H1 (cell line): ENCODE results near the gene PPP1R7. TPM values are rescaled to one million over a fixed set of nuclear protein-coding genes. Genes with fewer than 3 reads are reported as not detected.

Experiments used
- CTCF ChIA-PET: fragments of 300-600 bp; sonication (Branson Sonifier 250); formaldehyde crosslinking; loops from one replicate; lab custom pipeline; 2021; ENCODE audit not compliant: partially characterized antibody; lab: Charles Lee
- POLR2A ChIA-PET: fragments of 300-600 bp; sonication (Branson Sonifier 250); formaldehyde crosslinking; loops from one replicate; lab custom pipeline; 2021; ENCODE audit warnings: inconsistent platforms; ENCODE audit not compliant: partially characterized antibody; lab: Charles Lee
- DNase-seq, 2 experiments: peaks; one replicate each; pipeline versions ENCODE4 v3.0.0 to v3.0.0-alpha.2; 2010 to 2022; ENCODE audit warnings: low spot score in 2 of 2, low read depth in 1 of 2, mixed read lengths in 1 of 2
- FAIRE-seq: peaks from 2 replicates; lab custom pipeline; 2011; peaks lifted over from hg19 to GRCh38; lab: Jason Lieb, UNC
- H2AFZ ChIP-seq: 2 replicates; pipeline ENCODE4 v1.8.1; 2012; ENCODE audit warnings: low read length, inconsistent platforms
- H2AK5ac ChIP-seq: 2 replicates; pipeline ENCODE4 v1.6.1; 2013; ENCODE audit warnings: low read depth, low read length
- H2BK120ac ChIP-seq: replicated peaks from 2 replicates; pipeline ENCODE3; 2013; ENCODE audit warnings: low read depth, low read length, inconsistent platforms
- H2BK12ac ChIP-seq: 2 replicates; pipeline ENCODE4 v1.6.1; 2013; ENCODE audit warnings: low read depth, low read length
- H2BK15ac ChIP-seq: 2 replicates; pipeline ENCODE4 v1.6.1; 2013; ENCODE audit warnings: low read length
- H2BK20ac ChIP-seq: 2 replicates; pipeline ENCODE4 v1.6.1; 2013; ENCODE audit warnings: low read length
- H2BK5ac ChIP-seq: 2 replicates; pipeline ENCODE4 v1.6.1; 2013; ENCODE audit warnings: low read depth, low read length
- H3K14ac ChIP-seq: 2 replicates; pipeline ENCODE4 v1.6.1; 2013; ENCODE audit warnings: inconsistent platforms; ENCODE audit not compliant: insufficient read length
- H3K18ac ChIP-seq: 2 replicates; pipeline ENCODE4 v1.6.1; 2013; ENCODE audit warnings: low read length; ENCODE audit errors: extremely low read depth
- H3K23ac ChIP-seq: 2 replicates; pipeline ENCODE4 v1.6.1; 2013; ENCODE audit warnings: inconsistent platforms; ENCODE audit not compliant: insufficient read length
- H3K23me2 ChIP-seq: 2 replicates; pipeline ENCODE4 v1.6.1; 2013; ENCODE audit warnings: low read depth, low read length
- H3K27ac ChIP-seq: 2 replicates; pipeline ENCODE4 v1.6.1; 2011; ENCODE audit warnings: low read depth, low read length, inconsistent platforms
- H3K27me3 ChIP-seq, 4 experiments: replicated peaks in 1 of 4; 1 replicate in 1 of 4; 2 replicates in 3 of 4; pipeline versions ENCODE4 v1.6.1 to v1.8.1; 2011 to 2013; ENCODE audit warnings: low read length in 3 of 4, mild to moderate bottlenecking in 3 of 4, inconsistent platforms in 2 of 4, mixed read lengths in 2 of 4, moderate library complexity in 1 of 4; ENCODE audit not compliant: control insufficient read depth in 3 of 4, insufficient read depth in 3 of 4; ENCODE audit errors: extremely low read depth in 1 of 4
- H3K36me3 ChIP-seq, 4 experiments: 2 replicates each; pipeline versions ENCODE4 v1.6.1 to v1.8.1; 2011 to 2013; ENCODE audit warnings: mild to moderate bottlenecking in 4 of 4, low read length in 3 of 4, moderate library complexity in 2 of 4, control low read depth in 1 of 4, inconsistent platforms in 1 of 4; ENCODE audit not compliant: insufficient read depth in 4 of 4, control insufficient read depth in 2 of 4
- H3K4ac ChIP-seq: replicated peaks from 2 replicates; pipeline ENCODE3; 2013; ENCODE audit warnings: low read length, low read depth, mixed read lengths, inconsistent platforms; ENCODE audit not compliant: insufficient read length
- H3K4me1 ChIP-seq, 4 experiments: replicated peaks in 1 of 4; 1 replicate in 1 of 4; 2 replicates in 3 of 4; pipeline versions ENCODE4 v1.6.1 to v1.8.1; 2011 to 2013; ENCODE audit warnings: low read length in 3 of 4, inconsistent platforms in 2 of 4, mixed read lengths in 1 of 4; ENCODE audit not compliant: insufficient read depth in 4 of 4, control insufficient read depth in 3 of 4
- H3K4me2 ChIP-seq, 2 experiments: 2 replicates each; pipeline versions ENCODE4 v1.6.1 to v1.8.1; 2011 to 2013; ENCODE audit warnings: low read depth in 2 of 2, low read length in 2 of 2, control low read depth in 1 of 2, inconsistent platforms in 1 of 2, mild to moderate bottlenecking in 1 of 2; ENCODE audit not compliant: insufficient read depth in 1 of 2
- H3K4me3 ChIP-seq, 4 experiments: fragments of 200-600, 300-600 bp in 1 of 4; sonication (generic), shearing (Covaris generic), sonication (Bioruptor Twin) in 1 of 4; 2 replicates each; pipeline versions ENCODE4 v1.5.1 to v1.8.1; 2011 to 2016; ENCODE audit warnings: low read length in 4 of 4, low read depth in 3 of 4, control low read depth in 2 of 4, inconsistent platforms in 2 of 4, mild to moderate bottlenecking in 2 of 4, mixed read lengths in 1 of 4, moderate library complexity in 1 of 4; ENCODE audit not compliant: insufficient read depth in 2 of 4; ENCODE audit errors: extremely low read depth in 1 of 4
- H3K56ac ChIP-seq: replicated peaks from 2 replicates; pipeline ENCODE3; 2013; ENCODE audit warnings: low read depth, mild to moderate bottlenecking, mixed read lengths, low read length, inconsistent platforms; ENCODE audit not compliant: insufficient read length
- H3K79me1 ChIP-seq: 2 replicates; pipeline ENCODE4 v1.6.1; 2013; ENCODE audit warnings: low read depth, low read length, control low read depth
- H3K79me2 ChIP-seq, 2 experiments: 2 replicates each; pipeline versions ENCODE4 v1.6.1 to v1.8.1; 2012 to 2013; ENCODE audit warnings: low read length in 2 of 2, mild to moderate bottlenecking in 2 of 2, inconsistent platforms in 1 of 2; ENCODE audit not compliant: insufficient read depth in 2 of 2, control insufficient read depth in 1 of 2
- H3K9ac ChIP-seq, 4 experiments: replicated peaks in 1 of 4; 1 replicate in 1 of 4; 2 replicates in 3 of 4; pipeline versions ENCODE4 v1.6.1 to v1.8.1; 2011 to 2013; ENCODE audit warnings: low read depth in 3 of 4, low read length in 3 of 4, control low read depth in 2 of 4, mild to moderate bottlenecking in 2 of 4, moderate library complexity in 2 of 4, inconsistent platforms in 1 of 4; ENCODE audit errors: extremely low read depth in 1 of 4
- H3K9me3 ChIP-seq, 2 experiments: 2 replicates each; pipeline versions ENCODE4 v1.6.1 to v1.8.1; 2012 to 2013; ENCODE audit warnings: mild to moderate bottlenecking in 2 of 2, moderate library complexity in 2 of 2, control low read depth in 1 of 2, inconsistent platforms in 1 of 2, low read depth in 1 of 2, low read length in 1 of 2, mixed read lengths in 1 of 2; ENCODE audit not compliant: insufficient read depth in 2 of 2
- H4K20me1 ChIP-seq, 2 experiments: replicated peaks in 1 of 2; 2 replicates each; pipeline versions ENCODE3 to v1.8.1; 2011 to 2013; ENCODE audit warnings: inconsistent platforms in 2 of 2, low read length in 2 of 2, mild to moderate bottlenecking in 1 of 2; ENCODE audit not compliant: insufficient read depth in 2 of 2, control insufficient read depth in 1 of 2
- H4K5ac ChIP-seq: 2 replicates; pipeline ENCODE4 v1.6.1; 2013; ENCODE audit warnings: low read length, low read depth, mixed read lengths, inconsistent platforms; ENCODE audit not compliant: insufficient read length
- H4K8ac ChIP-seq: 2 replicates; pipeline ENCODE4 v1.8.0; 2013; ENCODE audit warnings: mild to moderate bottlenecking, moderate library complexity, low read length, inconsistent platforms; ENCODE audit not compliant: insufficient read depth; ENCODE audit errors: extremely low read depth
- H4K91ac ChIP-seq: replicated peaks from 2 replicates; pipeline ENCODE3; 2013; ENCODE audit warnings: low read length, mixed read lengths, inconsistent platforms; ENCODE audit not compliant: insufficient read length
- ATF3 ChIP-seq: IDR thresholded peaks from 2 replicates; pipeline ENCODE4 v1.6.1; 2011; ENCODE audit warnings: low read depth, mild to moderate bottlenecking, low read length; ENCODE audit not compliant: insufficient read depth
- CHD1 ChIP-seq: IDR thresholded peaks from 2 replicates; pipeline ENCODE4 v1.6.1; 2012; ENCODE audit warnings: low read depth, low read length, improper control_type of control experiment
- CREB1 ChIP-seq: IDR thresholded peaks from 2 replicates; pipeline ENCODE4 v1.6.1; 2012; ENCODE audit warnings: inconsistent platforms
- E2F6 ChIP-seq: IDR thresholded peaks from 2 replicates; pipeline ENCODE4 v1.6.1; 2012; ENCODE audit warnings: inconsistent platforms
- EGR1 ChIP-seq: IDR thresholded peaks from 2 replicates; pipeline ENCODE4 v1.6.1; 2011; ENCODE audit warnings: low read depth, low read length, borderline replicate concordance
- RXRA ChIP-seq: IDR thresholded peaks from 2 replicates; pipeline ENCODE4 v1.6.1; 2011; ENCODE audit warnings: low read depth, mild to moderate bottlenecking, low read length, moderate library complexity; ENCODE audit not compliant: insufficient read depth
- SIN3A ChIP-seq, 2 experiments: IDR thresholded peaks in 1 of 2; conservative IDR thresholded peaks in 1 of 2; 2 replicates each; pipeline ENCODE4 v1.6.1; 2011 to 2012; ENCODE audit warnings: low read length in 2 of 2, improper control_type of control experiment in 1 of 2, low read depth in 1 of 2, mild to moderate bottlenecking in 1 of 2
- SP4 ChIP-seq: IDR thresholded peaks from 2 replicates; pipeline ENCODE4 v1.6.1; 2012; ENCODE audit warnings: low read length, inconsistent platforms
- SRF ChIP-seq: IDR thresholded peaks from 2 replicates; pipeline ENCODE4 v1.6.1; 2011; ENCODE audit warnings: mild to moderate bottlenecking, low read depth, low read length, moderate library complexity
- SUZ12 ChIP-seq: fragments of 200-600 bp; sonication (generic); IDR thresholded peaks from 2 replicates; pipeline ENCODE4 v1.6.1; 2012; ENCODE audit warnings: mild to moderate bottlenecking, inconsistent platforms, low read length, moderate library complexity, mixed read lengths
- TBP ChIP-seq: IDR thresholded peaks from 2 replicates; pipeline ENCODE4 v1.6.1; 2011; ENCODE audit warnings: low read depth, low read length, improper control_type of control experiment
- TEAD4 ChIP-seq: IDR thresholded peaks from 2 replicates; pipeline ENCODE4 v1.6.1; 2012; ENCODE audit warnings: low read depth, low read length, inconsistent platforms, mixed read lengths
- ZNF274 ChIP-seq: IDR thresholded peaks from 2 replicates; pipeline ENCODE4 v1.7.0; 2012; ENCODE audit warnings: low read length, borderline replicate concordance; ENCODE audit errors: extremely low read depth
- WGBS, 2 experiments: shearing (Covaris generic) in 1 of 2; methylation state at CpG; one replicate each; pipeline versions ENCODE4 v1.1.6 to v1.1.7; 2013 to 2015; ENCODE audit warnings: low lambda C conversion rate in 2 of 2, mixed read lengths in 2 of 2, inconsistent platforms in 1 of 2, low coverage in 1 of 2, missing lambda C conversion rate in 1 of 2; ENCODE audit not compliant: insufficient replicate concordance in 2 of 2, insufficient coverage in 1 of 2, insufficient read length in 1 of 2; ENCODE audit errors: extremely low coverage in 1 of 2, missing lambda C conversion rate in 1 of 2; 5-methylcytosine and 5-hydroxymethylcytosine counted together
- polyA plus RNA-seq, 7 experiments: library from polyadenylated mRNA; depleted of rRNA in 3 of 7; stranded (reverse) in 5 of 7; unstranded in 2 of 7; fragments of >200 nt in 5 of 7; fragments of 200-250 nt in 2 of 7; gene quantifications; 1 replicate in 5 of 7; 2 replicates in 1 of 7; 4 replicates in 1 of 7; pipeline versions ENCODE4 v1.2.1 to v1.2.3, GENCODE V29; 2011 to 2013; ENCODE audit warnings: missing spikeins in 2 of 7, mixed read lengths in 2 of 7
- total RNA-seq: library from RNA; stranded (reverse); fragmentation: NEBNext Ultra II Directional; extraction: Animal tissue kit (Norgen Biotek cat#: 25700); gene quantifications from 2 replicates; pipeline ENCODE4 v1.2.1, GENCODE V29; 2021

PPP1R7 gene
- total and polyA plus RNA-seq, 2 of the 8 experiments (the other 6 are each of a cell fraction or from before 2014, with no cell fraction given): 22.2 to 64.0 TPM

GRCh38 chr2:241105641-241106040 lies 44.6 kb upstream of the PPP1R7 start:
- Histone ChIP-seq H3K4me2 (no peak overlapping the region), H2AFZ (no peak overlapping the region), H2BK120ac (no peak overlapping the region), H3K36me3 (peaks cover 0 to 17% (median 2%) of the 10 kb centered on the region in 4 experiments; a peak in 4 of 8 replicates), H3K79me1 (peaks cover 4% of the 10 kb centered on the region; the same call in 1 of the 2 replicates), H2BK5ac (no peak overlapping the region), H2AK5ac (no peak overlapping the region), H3K27me3 (no peaks in the 10 kb centered on the region), H3K23me2 (peaks cover 3% of the 10 kb centered on the region; the same call in 1 of the 2 replicates), H3K4me3 (no peak overlapping the region), H4K5ac (no peak overlapping the region), H3K4ac (no peak overlapping the region), H3K79me2 (peaks cover 0 to 10% of the 10 kb centered on the region in 2 experiments; a peak in 2 of 4 replicates), H3K4me1 (peaks cover 0 to 5% (median 0%) of the 10 kb centered on the region in 4 experiments; a peak in 2 of 7 replicates), H3K14ac (no peak overlapping the region), H3K27ac (no peak overlapping the region), H3K9me3 (no peaks in the 10 kb centered on the region), H4K8ac (no peak overlapping the region), H3K9ac (no peak overlapping the region), H2BK12ac (no peak overlapping the region), H4K20me1 (peaks cover 0 to 7% of the 10 kb centered on the region in 2 experiments), H3K18ac (no peak overlapping the region), H2BK20ac (no peak overlapping the region), H2BK15ac (no peak overlapping the region), H3K23ac (no peak overlapping the region), H4K91ac (no peak overlapping the region), H3K56ac (no peak overlapping the region)
- CTCF ChIA-PET: interaction anchor here (1.1 to 1.3 kb wide), 2 partner anchors 22 to 98 kb away, joined by 3 read pairs; no protein-coding TSS in a partner anchor
- WGBS, 2 experiments: 84% methylated on average over 3 of the region's 3 CpGs; no CpG with 5 or more reads in 1 of the 2 experiments
- DNase-seq (no peak), FAIRE-seq (no peak)
- POLR2A ChIA-PET: no interaction called here
- no peak for TF ChIP-seq CHD1
- no peak for TF ChIP-seq SIN3A (conservative IDR thresholded peaks at IDR 0.05 in 1 of 2, IDR thresholded peaks at IDR 0.05 in 1 of 2; ENCODE audit: low read depth in 1 of 2, low read length in 2 of 2)
- no peak for TF ChIP-seq TEAD4
- TF ChIP-seq SUZ12: no peak
- TF ChIP-seq EGR1: no peak
- no peak for TF ChIP-seq SRF
- no peak for TF ChIP-seq ZNF274
- TF ChIP-seq ATF3: no peak
- no peak for TF ChIP-seq SP4
- TF ChIP-seq TBP: no peak
- TF ChIP-seq RXRA: no peak
- no peak for TF ChIP-seq E2F6
- TF ChIP-seq CREB1: no peak
- TF ChIP-seq, all 59 proteins: peak for 0
